ENCODE data around the gene MUC5B.
A peak's percentile ranks its signal among the peaks of the same experiment; 100 is the strongest.

- peak in 4 of 6 experiments; percentile 22 to 54 (median 34) for TF ChIP-seq CTCF (IDR thresholded peaks at IDR 0.05)
- no peak for TF ChIP-seq POLR2A (IDR thresholded peaks at IDR 0.05)
Observed at GRCh38 chr11:1293619-1294015, 70.8 kb downstream of the MUC5B start.

Data from esophagus squamous epithelium (tissue), 4 donors.